HCT116 (cell line): ENCODE measurements around the gene PLCL2. TPM values are rescaled to one million over a fixed set of nuclear protein-coding genes. Genes with fewer than 3 reads are reported as not detected.
"Not testable (repeated sequence)": the region's sequence is repeated elsewhere in the genome, so short reads cannot be mapped to it uniquely, and the experiment has no call there.

ENCODE experiments used
- ATAC-seq: fragments of 200-7000 bp; cut with Tn5 transposase; 2 replicates; pipeline ENCODE4 v1.9.1; 2020; ENCODE audit warnings: mild to moderate bottlenecking, moderate library complexity
- BruUV-seq: library from RNA; stranded (reverse); fragments of 400-500 nt; replicated peaks from 2 replicates; lab custom pipeline; 2021; lab: Mats Ljungman, UMichigan
- CTCF ChIA-PET: fragments of 300-600 bp; sonication (Branson Sonifier 250); formaldehyde crosslinking; loops from one replicate; lab custom pipeline; 2021; ENCODE audit warnings: antibody characterized with exemption; lab: Charles Lee
- POLR2A ChIA-PET: fragments of 300-600, 350-600 bp; sonication (Branson Sonifier 250); formaldehyde crosslinking; loops from one replicate; lab custom pipeline; 2021; ENCODE audit warnings: antibody characterized with exemption; lab: Charles Lee
- RAD21 ChIA-PET, 2 experiments: fragments of 300-600 bp; sonication (Branson Sonifier 250); formaldehyde crosslinking; loops; one replicate each; lab custom pipeline; 2023; ENCODE audit warnings: low total read pairs in 2 of 2; ENCODE audit not compliant: uncharacterized antibody in 2 of 2, unreplicated experiment in 2 of 2, low non-redundant PET in 1 of 2; lab: Charles Lee
- DNase-seq: peaks from one replicate; pipeline ENCODE4 v3.0.0-alpha.2; 2010; ENCODE audit warnings: low read depth, low spot score
- H2AFZ ChIP-seq: fragments of 200-600 bp; shearing (Covaris generic), sonication (generic); 2 replicates; pipeline ENCODE4 v1.6.1; 2017; ENCODE audit warnings: low read depth, mixed run types, mixed read lengths, antibody characterized with exemption, low read length; ENCODE audit not compliant: poor library complexity, severe bottlenecking
- H3K27ac ChIP-seq: 2 replicates; pipeline ENCODE4 v1.5.1; 2012; ENCODE audit warnings: low read depth, low read length
- H3K27me3 ChIP-seq: fragments of 200-600 bp; sonication (generic); 2 replicates; pipeline ENCODE4 v1.6.1; 2016; ENCODE audit warnings: mixed run types, low read length, mixed read lengths; ENCODE audit not compliant: insufficient read depth
- H3K36me3 ChIP-seq, 2 experiments: fragments of 200-500 bp in 1 of 2; fragments of 200-600 bp in 1 of 2; sonication (Bioruptor generic) in 1 of 2; sonication (generic) in 1 of 2; 2 replicates each; pipeline versions ENCODE4 v1.5.1 to v1.6.1; 2014 to 2016; ENCODE audit warnings: low read length in 2 of 2, inconsistent platforms in 1 of 2, mixed read lengths in 1 of 2, mixed run types in 1 of 2; ENCODE audit not compliant: insufficient read depth in 2 of 2, control insufficient read depth in 1 of 2
- H3K4me1 ChIP-seq, 2 experiments: fragments of 200-600 bp in 1 of 2; sonication (generic) in 1 of 2; 2 replicates each; pipeline versions ENCODE4 v1.5.1 to v1.6.1; 2012 to 2017; ENCODE audit warnings: low read length in 2 of 2, inconsistent platforms in 1 of 2, mild to moderate bottlenecking in 1 of 2, mixed read lengths in 1 of 2, mixed run types in 1 of 2, moderate library complexity in 1 of 2; ENCODE audit not compliant: insufficient read depth in 2 of 2, control insufficient read depth in 1 of 2
- H3K4me2 ChIP-seq: fragments of 200-600 bp; sonication (generic); 2 replicates; pipeline ENCODE4 v1.6.1; 2017; ENCODE audit warnings: mixed run types, low read length, mixed read lengths
- H3K4me3 ChIP-seq, 2 experiments: fragments of 200-600 bp in 1 of 2; sonication (generic) in 1 of 2; replicated peaks in 1 of 2; 2 replicates each; pipeline ENCODE4 v1.5.1; 2011 to 2016; ENCODE audit warnings: low read length in 2 of 2, control low read depth in 1 of 2, low read depth in 1 of 2, mild to moderate bottlenecking in 1 of 2, mixed read lengths in 1 of 2, mixed run types in 1 of 2
- H3K79me2 ChIP-seq: fragments of 200-600 bp; sonication (generic); 2 replicates; pipeline ENCODE4 v1.6.1; 2017; ENCODE audit warnings: mild to moderate bottlenecking, mixed run types, low read length, moderate library complexity, mixed read lengths; ENCODE audit not compliant: insufficient read depth
- H3K9ac ChIP-seq: fragments of 200-600 bp; sonication (generic); 2 replicates; pipeline ENCODE4 v1.6.1; 2016; ENCODE audit warnings: low read length, mixed read lengths
- H3K9me2 ChIP-seq: fragments of 200-600 bp; sonication (generic), shearing (Covaris generic); 2 replicates; pipeline ENCODE4 v1.6.1; 2017; ENCODE audit warnings: mixed run types, mild to moderate bottlenecking, moderate library complexity; ENCODE audit not compliant: insufficient read depth
- H3K9me3 ChIP-seq, 2 experiments: fragments of 200-500 bp in 1 of 2; fragments of 200-600 bp in 1 of 2; sonication (Bioruptor generic) in 1 of 2; sonication (generic) in 1 of 2; 2 replicates each; pipeline ENCODE4 v1.6.1; 2014 to 2017; ENCODE audit warnings: low read length in 2 of 2, mixed read lengths in 2 of 2, inconsistent platforms in 1 of 2, low read depth in 1 of 2, mild to moderate bottlenecking in 1 of 2, mixed run types in 1 of 2, moderate library complexity in 1 of 2; ENCODE audit not compliant: control insufficient read depth in 1 of 2, insufficient read depth in 1 of 2
- H4K20me1 ChIP-seq: fragments of 200-600 bp; sonication (generic), shearing (Covaris generic); 2 replicates; pipeline ENCODE4 v1.6.1; 2017; ENCODE audit warnings: mixed run types, mild to moderate bottlenecking, moderate library complexity; ENCODE audit not compliant: insufficient read depth
- CBX3 ChIP-seq: IDR thresholded peaks from 2 replicates; pipeline ENCODE4 v1.6.1; 2012; ENCODE audit warnings: low read depth
- ELF1 ChIP-seq: IDR thresholded peaks from 2 replicates; pipeline ENCODE4 v1.6.1; 2012; ENCODE audit warnings: low read depth, borderline replicate concordance
- EZH2phosphoT487 ChIP-seq: fragments of 200-600 bp; IDR thresholded peaks from 2 replicates; pipeline ENCODE4 v1.6.1; 2018; ENCODE audit warnings: antibody characterized with exemption, borderline replicate concordance
- FOSL1 ChIP-seq: IDR thresholded peaks from 2 replicates; pipeline ENCODE4 v1.6.1; 2012; ENCODE audit warnings: low read depth
- POLR2A ChIP-seq: IDR thresholded peaks from 2 replicates; pipeline ENCODE4 v1.7.0; 2011; ENCODE audit warnings: borderline replicate concordance; ENCODE audit not compliant: insufficient read depth, insufficient read length; ENCODE audit errors: extremely low read depth
- POLR2AphosphoS5 ChIP-seq: IDR thresholded peaks from 2 replicates; pipeline ENCODE4 v1.6.1; 2011; ENCODE audit warnings: mild to moderate bottlenecking, low read depth, low read length, moderate library complexity
- RAD21 ChIP-seq: IDR thresholded peaks from 2 replicates; pipeline ENCODE4 v1.6.1; 2012; ENCODE audit warnings: low read depth, mild to moderate bottlenecking
- SP1 ChIP-seq: IDR thresholded peaks from 2 replicates; pipeline ENCODE4 v1.6.1; 2012; ENCODE audit warnings: low read depth
- TCF7L2 ChIP-seq: IDR thresholded peaks from 2 replicates; pipeline ENCODE4 v1.7.0; 2011; ENCODE audit warnings: borderline replicate concordance, inconsistent platforms; ENCODE audit not compliant: insufficient read depth, insufficient read length; ENCODE audit errors: extremely low read depth
- intact Hi-C: fragments of 100-400 bp; cut with micrococcal nuclease; formaldehyde crosslinking; loops from 2 replicates; pipeline ENCODE4 v1.10.0; 2022
- total RNA-seq: library from RNA; stranded (reverse); gene quantifications from one replicate; pipeline ENCODE4 v1.2.1, GENCODE V29; 2021; ENCODE audit not compliant: unreplicated experiment
- TF ChIP-seq, protein P1 (sequence below): IDR thresholded peaks from 2 replicates; pipeline ENCODE4 v1.6.1; 2012
- TF ChIP-seq, protein P2 (sequence below): IDR thresholded peaks from 2 replicates; pipeline ENCODE4 v1.6.1; 2012; ENCODE audit warnings: low read depth

Gene PLCL2
- total RNA-seq, 1 experiment from 2014 or later = 2.2 TPM

DNA sequence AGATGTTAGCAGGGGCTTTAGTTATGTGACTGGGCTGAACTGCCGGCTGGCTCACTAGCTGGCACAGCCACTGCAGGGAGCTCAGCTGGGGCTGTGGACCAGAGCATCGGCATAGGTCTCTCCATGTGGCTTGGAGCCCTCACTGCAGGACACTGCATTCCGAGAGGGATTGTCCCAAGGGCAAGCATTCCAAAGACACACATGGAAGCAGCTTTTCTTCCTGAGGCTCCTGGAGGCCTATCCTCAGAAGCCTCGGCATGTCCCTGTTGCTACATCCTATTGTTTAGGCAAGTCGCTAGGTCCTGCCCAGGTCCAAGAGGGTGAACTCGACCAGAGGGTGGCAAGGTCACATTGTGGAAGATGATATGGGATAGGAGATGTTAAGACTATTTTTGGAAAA lies 209.8 kb downstream of the PLCL2 start (continued):
- no peak for TF ChIP-seq CBX3

DNA sequence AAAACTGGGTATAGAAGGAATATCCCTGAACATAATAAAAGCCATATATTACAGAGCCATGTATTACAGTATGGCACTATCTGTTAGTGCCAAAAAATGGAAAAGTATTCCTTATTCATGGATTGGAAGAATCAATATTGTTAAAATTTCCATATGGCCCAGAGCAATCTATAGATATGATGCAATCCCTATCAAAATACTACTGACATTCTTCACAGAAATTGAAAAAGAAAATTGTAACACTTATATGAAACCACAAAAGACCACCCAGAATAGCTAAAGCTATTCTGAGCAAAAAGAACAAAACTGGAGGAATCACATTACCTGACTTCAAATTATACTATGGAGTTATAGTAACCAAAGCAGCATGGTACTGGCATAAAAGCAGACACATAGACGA lies 218.8 kb downstream of the PLCL2 start:
- H3K27me3 ChIP-seq = no peaks in the 10 kb centered on the region
- H3K27ac ChIP-seq = no peak overlapping the region
- H2AFZ ChIP-seq = no peak overlapping the region
- 0 out of 2 replicates have a peak, but pooled peaks cover 3% of the 10 kb centered on the region for H3K9me2 ChIP-seq
- H3K9ac ChIP-seq = no peak overlapping the region
- H3K4me2 ChIP-seq = no peak overlapping the region
- no peak for TF ChIP-seq SP1
- no peak for TF ChIP-seq FOSL1
- TF ChIP-seq, protein P1, sequence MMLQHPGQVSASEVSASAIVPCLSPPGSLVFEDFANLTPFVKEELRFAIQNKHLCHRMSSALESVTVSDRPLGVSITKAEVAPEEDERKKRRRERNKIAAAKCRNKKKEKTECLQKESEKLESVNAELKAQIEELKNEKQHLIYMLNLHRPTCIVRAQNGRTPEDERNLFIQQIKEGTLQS = no peak
- TF ChIP-seq POLR2AphosphoS5 = no peak
- TF ChIP-seq, protein P2, sequence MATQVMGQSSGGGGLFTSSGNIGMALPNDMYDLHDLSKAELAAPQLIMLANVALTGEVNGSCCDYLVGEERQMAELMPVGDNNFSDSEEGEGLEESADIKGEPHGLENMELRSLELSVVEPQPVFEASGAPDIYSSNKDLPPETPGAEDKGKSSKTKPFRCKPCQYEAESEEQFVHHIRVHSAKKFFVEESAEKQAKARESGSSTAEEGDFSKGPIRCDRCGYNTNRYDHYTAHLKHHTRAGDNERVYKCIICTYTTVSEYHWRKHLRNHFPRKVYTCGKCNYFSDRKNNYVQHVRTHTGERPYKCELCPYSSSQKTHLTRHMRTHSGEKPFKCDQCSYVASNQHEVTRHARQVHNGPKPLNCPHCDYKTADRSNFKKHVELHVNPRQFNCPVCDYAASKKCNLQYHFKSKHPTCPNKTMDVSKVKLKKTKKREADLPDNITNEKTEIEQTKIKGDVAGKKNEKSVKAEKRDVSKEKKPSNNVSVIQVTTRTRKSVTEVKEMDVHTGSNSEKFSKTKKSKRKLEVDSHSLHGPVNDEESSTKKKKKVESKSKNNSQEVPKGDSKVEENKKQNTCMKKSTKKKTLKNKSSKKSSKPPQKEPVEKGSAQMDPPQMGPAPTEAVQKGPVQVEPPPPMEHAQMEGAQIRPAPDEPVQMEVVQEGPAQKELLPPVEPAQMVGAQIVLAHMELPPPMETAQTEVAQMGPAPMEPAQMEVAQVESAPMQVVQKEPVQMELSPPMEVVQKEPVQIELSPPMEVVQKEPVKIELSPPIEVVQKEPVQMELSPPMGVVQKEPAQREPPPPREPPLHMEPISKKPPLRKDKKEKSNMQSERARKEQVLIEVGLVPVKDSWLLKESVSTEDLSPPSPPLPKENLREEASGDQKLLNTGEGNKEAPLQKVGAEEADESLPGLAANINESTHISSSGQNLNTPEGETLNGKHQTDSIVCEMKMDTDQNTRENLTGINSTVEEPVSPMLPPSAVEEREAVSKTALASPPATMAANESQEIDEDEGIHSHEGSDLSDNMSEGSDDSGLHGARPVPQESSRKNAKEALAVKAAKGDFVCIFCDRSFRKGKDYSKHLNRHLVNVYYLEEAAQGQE = no peak
- TF ChIP-seq POLR2A = no peak
- TF ChIP-seq ELF1 = no peak
- no peak for TF ChIP-seq RAD21
- TF ChIP-seq CBX3 = no peak
- no peak for TF ChIP-seq TCF7L2
- no peak for TF ChIP-seq EZH2phosphoT487
- TF ChIP-seq, all 23 proteins: peak for 0
- ChIA-PET RAD21 (no interaction called here), CTCF (no interaction called here), POLR2A (no interaction called here)
- no TSS peak for BruUV-seq
- Histone ChIP-seq H3K36me3 (no peaks in the 10 kb centered on the region), H4K20me1 (no peaks in the 10 kb centered on the region), H3K9me3 (no peaks in the 10 kb centered on the region), H3K79me2 (no peaks in the 10 kb centered on the region), H3K4me1 (no peaks in the 10 kb centered on the region), H3K4me3 (no peak overlapping the region)
- no peak for ATAC-seq
- intact Hi-C loops = no loop called here
- no peak for DNase-seq

DNA sequence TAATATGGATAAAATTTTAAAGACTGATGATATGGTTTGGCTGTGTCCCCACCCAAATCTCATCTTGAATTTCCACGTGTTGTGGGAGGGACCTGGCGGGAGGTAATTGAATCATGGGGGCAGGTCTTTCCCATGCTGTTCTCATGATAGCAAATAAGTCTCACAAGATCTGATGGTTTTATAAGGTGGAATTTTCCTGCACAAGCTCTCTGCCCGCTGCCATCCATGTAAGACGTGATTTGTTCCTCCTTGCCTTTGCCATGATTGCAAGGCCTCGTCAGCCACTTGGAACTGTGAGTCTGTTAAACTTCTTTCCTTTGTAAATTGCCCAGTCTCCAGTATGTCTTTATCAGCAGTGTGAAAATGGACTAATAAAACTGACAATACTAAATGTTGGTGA lies 222.0 kb downstream of the PLCL2 start:
- H3K9me2 ChIP-seq, H3K4me3 ChIP-seq, H3K36me3 ChIP-seq, H3K27ac ChIP-seq, H3K4me1 ChIP-seq, H3K9ac ChIP-seq, H3K79me2 ChIP-seq, RAD21 ChIA-PET, H3K9me3 ChIP-seq, ATAC-seq, CTCF ChIA-PET, H3K27me3 ChIP-seq, BruUV-seq, H4K20me1 ChIP-seq, H2AFZ ChIP-seq, DNase-seq, intact Hi-C loops, H3K4me2 ChIP-seq, POLR2A ChIA-PET: not testable (repeated sequence)
